HFF-Myc (cell line): Measurements from ENCODE around the gene SLC38A8.

Experiments used
- DNase-seq: peaks from one replicate; pipeline ENCODE4 v3.0.0-alpha.2; 2011; ENCODE audit warnings: low read depth; ENCODE audit errors: extremely low read depth
- H3K4me3 ChIP-seq: replicated peaks from 2 replicates; pipeline ENCODE4 v1.5.1; 2011; ENCODE audit warnings: low read depth, mild to moderate bottlenecking, control low read depth, low read length
- TF ChIP-seq, protein P1 (sequence below): IDR thresholded peaks from 2 replicates; pipeline ENCODE4 v1.5.1; 2012; ENCODE audit warnings: mild to moderate bottlenecking, low read depth, low read length, control low read depth; ENCODE audit errors: missing control alignments

SLC38A8 gene

GRCh38 chr16:84071121-84071520, 28.5 kb upstream of the SLC38A8 start:
- TF ChIP-seq, protein P1, sequence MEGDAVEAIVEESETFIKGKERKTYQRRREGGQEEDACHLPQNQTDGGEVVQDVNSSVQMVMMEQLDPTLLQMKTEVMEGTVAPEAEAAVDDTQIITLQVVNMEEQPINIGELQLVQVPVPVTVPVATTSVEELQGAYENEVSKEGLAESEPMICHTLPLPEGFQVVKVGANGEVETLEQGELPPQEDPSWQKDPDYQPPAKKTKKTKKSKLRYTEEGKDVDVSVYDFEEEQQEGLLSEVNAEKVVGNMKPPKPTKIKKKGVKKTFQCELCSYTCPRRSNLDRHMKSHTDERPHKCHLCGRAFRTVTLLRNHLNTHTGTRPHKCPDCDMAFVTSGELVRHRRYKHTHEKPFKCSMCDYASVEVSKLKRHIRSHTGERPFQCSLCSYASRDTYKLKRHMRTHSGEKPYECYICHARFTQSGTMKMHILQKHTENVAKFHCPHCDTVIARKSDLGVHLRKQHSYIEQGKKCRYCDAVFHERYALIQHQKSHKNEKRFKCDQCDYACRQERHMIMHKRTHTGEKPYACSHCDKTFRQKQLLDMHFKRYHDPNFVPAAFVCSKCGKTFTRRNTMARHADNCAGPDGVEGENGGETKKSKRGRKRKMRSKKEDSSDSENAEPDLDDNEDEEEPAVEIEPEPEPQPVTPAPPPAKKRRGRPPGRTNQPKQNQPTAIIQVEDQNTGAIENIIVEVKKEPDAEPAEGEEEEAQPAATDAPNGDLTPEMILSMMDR: no peak

GRCh38 chr16:84069540-84069939, 26.9 kb upstream of the SLC38A8 start:
- TF ChIP-seq, protein P1: no peak
- DNase-seq: no peak
- no peak overlapping the region for H3K4me3 ChIP-seq

More at GRCh38 chr16:84071121-84071520, 28.5 kb upstream of the SLC38A8 start:
- DNase-seq: no peak
- no peak overlapping the region for H3K4me3 ChIP-seq

DNA sequence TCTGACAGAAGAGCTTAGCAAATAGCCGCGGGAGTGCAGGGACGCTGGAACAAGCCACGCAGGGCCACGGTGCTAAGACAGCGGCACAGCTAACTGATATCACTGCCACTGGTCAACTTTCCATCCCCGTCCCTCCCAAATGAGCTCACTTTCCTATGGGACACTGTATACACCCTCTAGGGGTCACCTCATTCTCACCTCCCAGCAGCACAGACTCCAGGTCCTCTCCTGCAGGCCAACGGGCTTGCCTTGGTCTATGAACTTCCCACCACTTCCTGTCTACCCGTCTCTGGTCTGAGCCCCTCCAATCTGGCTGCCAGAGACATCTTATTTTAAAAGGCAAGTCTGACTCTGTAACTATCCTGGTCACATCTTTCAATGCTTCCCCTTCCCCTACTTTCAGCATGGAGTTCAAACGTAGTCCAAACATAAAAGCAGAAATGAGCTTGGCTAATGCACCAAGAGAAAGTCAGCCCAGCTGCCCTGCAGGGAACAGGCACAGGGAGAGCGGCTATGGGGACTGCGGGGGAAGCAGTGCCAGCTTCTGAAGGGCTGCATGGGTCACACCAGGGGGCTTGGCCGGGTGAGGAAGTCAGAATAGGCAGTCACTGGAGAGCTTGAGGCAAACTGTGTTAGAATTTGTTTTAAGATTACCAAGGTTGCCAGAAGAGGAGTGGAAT, 26.3 kb upstream of the SLC38A8 start:
- TF ChIP-seq, protein P1: no peak
- DNase-seq: no peak
- H3K4me3 ChIP-seq: no peak overlapping the region

DNA sequence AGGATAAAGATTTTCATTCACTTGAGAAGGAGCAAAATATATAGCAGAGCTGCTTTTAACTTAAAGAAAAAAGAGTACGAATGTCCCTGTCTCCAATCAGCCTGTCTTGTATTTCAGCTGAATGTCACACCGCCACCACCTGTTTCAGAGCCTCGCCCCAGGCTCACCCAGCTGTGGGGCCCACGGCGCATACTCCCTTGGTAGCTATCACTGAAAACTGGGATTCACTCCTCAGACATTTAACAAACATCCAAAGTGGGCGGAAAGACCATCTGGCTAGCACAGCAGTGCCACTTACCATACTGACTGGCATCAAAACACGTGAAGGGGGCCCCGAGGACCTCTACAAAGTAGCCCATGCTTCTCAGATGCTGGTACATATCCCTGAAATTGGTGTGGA, 25.4 kb upstream of the SLC38A8 start:
- DNase-seq: no peak
- no peak overlapping the region for H3K4me3 ChIP-seq

GRCh38 chr16:84067640-84068039, 25.0 kb upstream of the SLC38A8 start:
- TF ChIP-seq, protein P1: no peak
- DNase-seq: no peak
- H3K4me3 ChIP-seq: no peak overlapping the region

More for the DNA sequence above, 25.4 kb upstream of the SLC38A8 start:
- TF ChIP-seq, protein P1: no peak

GRCh38 chr16:84065536-84066132, 23.0 kb upstream of the SLC38A8 start:
- TF ChIP-seq, protein P1: peak; percentile 64
- H3K4me3 ChIP-seq: no peak overlapping the region
- peak; percentile 25 for DNase-seq
